RWPE1 (cell line): ENCODE results near the gene ZNF112.
A peak's percentile ranks its signal among the peaks of the same experiment; 100 is the strongest.
"Not testable (repeated sequence)": the region's sequence is repeated elsewhere in the genome, so short reads cannot be mapped to it uniquely, and the experiment has no call there.

Experiments
- CTCF ChIA-PET: fragments of 350-600 bp; sonication (Branson Sonifier 250); formaldehyde crosslinking; extraction: SDS; loops from one replicate; lab custom pipeline; 2021; lab: Yijun Ruan, JAX
- POLR2A ChIA-PET: fragments of 400-600 bp; formaldehyde crosslinking; extraction: SDS; loops from one replicate; lab custom pipeline; 2020; ENCODE audit warnings: antibody characterized with exemption; ENCODE audit not compliant: low non-redundant PET; lab: Yijun Ruan, JAX
- DNase-seq: peaks from one replicate; pipeline ENCODE4 v3.0.0; 2012; ENCODE audit warnings: low spot score
- H3K27ac ChIP-seq: fragments of 450-650 bp; 2 replicates; pipeline ENCODE4 v1.5.1; 2017
- TF ChIP-seq, protein P1 (sequence below): fragments of 450-650 bp; conservative IDR thresholded peaks from 2 replicates; pipeline ENCODE4 v1.5.1; 2017; ENCODE audit warnings: low read depth, mild to moderate bottlenecking

ZNF112 gene

DNA sequence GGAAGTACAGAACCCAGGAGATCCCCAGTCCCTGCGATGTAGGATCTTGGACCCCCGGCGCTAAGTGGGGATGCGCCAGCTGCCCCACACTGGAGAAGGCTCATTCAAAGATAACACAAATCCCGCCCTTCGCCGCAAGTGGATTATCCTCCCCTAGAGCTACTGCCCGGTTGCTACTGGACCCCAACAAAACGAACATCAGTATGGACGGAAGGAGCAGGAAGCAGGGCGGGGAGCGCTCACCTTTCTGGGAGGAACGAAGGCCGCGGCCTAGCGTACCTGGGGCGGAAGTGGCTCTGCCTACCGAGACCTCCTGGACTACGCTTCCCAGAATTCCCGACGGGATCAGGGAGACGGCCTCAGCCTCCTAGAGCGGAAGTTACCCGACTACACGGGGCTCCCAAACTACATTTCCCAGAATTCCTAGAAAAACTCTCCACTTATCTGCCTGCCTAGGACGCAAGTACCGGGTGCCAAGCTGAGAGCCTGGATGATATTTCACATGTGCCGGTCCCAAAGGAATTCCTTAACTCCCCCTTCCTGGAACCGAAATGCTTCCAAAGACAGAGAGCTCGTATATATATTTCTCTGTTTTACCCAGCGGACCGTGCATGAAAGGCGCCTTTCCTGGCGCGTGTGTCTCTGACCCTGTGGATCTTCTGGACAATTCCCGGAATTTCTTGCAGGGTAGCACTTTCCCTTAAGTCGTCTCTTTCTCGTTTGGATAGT, at the start of gene ZNF112:
Gene ZNF112 (minus strand): TSS at position 298 of the 729 bp plus-strand sequence. CDS start 16,141 bp downstream, outside the sequence.
- ChIA-PET CTCF (interaction anchor here (0.7 kb wide), 1 partner anchor 20 kb away, joined by 3 read pairs; no protein-coding TSS in a partner anchor), POLR2A (interaction anchor here (0.6 kb wide), 1 partner anchor 145 kb away, joined by 3 read pairs; no protein-coding TSS in a partner anchor)
- TF ChIP-seq, protein P1, sequence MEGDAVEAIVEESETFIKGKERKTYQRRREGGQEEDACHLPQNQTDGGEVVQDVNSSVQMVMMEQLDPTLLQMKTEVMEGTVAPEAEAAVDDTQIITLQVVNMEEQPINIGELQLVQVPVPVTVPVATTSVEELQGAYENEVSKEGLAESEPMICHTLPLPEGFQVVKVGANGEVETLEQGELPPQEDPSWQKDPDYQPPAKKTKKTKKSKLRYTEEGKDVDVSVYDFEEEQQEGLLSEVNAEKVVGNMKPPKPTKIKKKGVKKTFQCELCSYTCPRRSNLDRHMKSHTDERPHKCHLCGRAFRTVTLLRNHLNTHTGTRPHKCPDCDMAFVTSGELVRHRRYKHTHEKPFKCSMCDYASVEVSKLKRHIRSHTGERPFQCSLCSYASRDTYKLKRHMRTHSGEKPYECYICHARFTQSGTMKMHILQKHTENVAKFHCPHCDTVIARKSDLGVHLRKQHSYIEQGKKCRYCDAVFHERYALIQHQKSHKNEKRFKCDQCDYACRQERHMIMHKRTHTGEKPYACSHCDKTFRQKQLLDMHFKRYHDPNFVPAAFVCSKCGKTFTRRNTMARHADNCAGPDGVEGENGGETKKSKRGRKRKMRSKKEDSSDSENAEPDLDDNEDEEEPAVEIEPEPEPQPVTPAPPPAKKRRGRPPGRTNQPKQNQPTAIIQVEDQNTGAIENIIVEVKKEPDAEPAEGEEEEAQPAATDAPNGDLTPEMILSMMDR = no peak
- DNase-seq = peak; percentile 68
- H3K27ac ChIP-seq = peak within 1 kb of the TSS; percentile 58

DNA sequence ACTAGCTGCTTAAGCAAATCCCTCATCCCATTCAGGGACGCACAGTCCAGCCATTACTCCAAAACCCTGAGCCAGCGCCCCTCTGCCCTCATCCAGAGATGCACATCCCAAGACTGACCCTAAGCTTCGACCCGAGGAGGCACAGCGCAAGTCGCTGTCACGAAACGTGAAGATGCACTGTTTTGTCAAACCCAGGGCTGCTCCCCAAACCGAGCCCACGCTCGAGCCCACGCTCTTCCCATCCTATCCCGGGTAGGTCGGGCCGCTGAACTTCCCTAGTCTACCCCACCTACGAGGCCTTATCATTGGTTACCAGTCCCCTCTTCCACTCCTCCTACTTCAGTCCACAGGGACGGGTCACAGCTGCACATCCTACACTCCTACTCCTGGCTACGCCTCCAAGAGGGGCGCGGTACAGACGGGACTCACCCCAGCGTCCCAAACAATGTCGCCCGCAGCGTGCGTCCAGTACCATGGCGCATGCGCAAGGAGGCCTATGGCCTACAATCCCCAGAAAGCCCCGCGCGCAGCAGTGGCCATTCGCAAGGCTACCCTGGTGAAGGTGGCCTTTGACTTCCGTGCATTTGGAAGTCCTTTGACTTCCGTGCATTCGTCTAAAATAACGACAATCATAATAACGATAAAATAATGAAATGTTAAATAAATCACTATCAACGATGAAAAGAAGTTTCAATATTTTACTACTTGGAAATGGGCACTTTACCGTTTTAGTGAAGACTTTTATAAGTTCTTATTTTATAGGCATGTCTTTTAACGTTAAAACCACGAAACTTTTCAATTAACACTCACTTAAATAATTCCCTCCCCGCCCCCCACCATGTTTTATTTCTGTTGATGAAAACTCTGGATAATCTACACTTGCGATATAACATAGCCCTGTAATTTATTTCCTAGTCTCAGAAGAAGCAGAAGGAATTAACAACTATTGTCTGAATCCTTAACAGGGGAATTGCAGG, 44.9 kb upstream of the ZNF112 start, which contains the start of gene ZNF285:
Gene ZNF285 (minus strand): TSS at position 470 of the 977 bp plus-strand sequence. CDS start 4,395 bp downstream, outside the sequence.
- CTCF ChIA-PET = no interaction called here
- peak; percentile 92 for DNase-seq
- TF ChIP-seq, protein P1 = no peak
- H3K27ac ChIP-seq = peak within 1 kb of the TSS; percentile 53
- POLR2A ChIA-PET = no interaction called here

DNA sequence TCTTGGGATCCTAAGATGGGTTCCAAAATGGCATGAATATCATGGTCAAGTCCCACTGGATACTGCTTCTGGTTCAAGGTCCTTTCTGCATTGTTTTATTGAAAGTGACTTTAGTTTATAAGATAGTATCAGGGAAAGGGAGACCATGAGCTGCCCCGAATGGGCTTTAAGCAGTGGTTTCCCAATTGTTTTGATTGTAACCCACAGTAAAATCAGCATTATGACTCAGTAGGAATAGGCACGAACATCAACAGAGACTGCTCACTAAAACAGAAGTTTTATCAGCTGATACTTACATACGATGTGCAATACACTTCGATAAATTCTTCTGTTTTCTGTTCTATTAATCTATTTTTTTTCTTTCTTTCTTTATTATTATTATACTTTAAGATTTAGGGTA, 32.8 kb upstream of the ZNF112 start:
- CTCF ChIA-PET, H3K27ac ChIP-seq, POLR2A ChIA-PET, DNase-seq: not testable (repeated sequence)

DNA sequence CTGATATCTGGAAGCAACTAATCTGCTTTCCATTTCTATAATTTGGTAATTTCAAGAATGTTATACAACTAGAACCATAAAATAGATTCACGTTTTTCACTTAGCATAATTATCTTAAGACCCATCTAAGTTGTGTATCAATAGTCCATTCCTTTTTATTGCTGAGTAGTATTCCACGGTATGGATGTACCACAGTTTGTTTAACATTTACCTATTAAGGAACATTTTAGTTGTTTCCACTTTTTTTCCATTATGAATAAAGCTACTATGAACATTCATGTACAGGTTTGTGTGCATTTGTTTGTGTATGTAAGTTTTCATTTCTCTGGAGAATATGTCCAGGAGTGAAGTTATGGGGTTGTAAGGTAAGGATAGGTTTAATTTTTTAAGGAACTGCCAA, 18.3 kb upstream of the ZNF112 start:
- TF ChIP-seq, protein P1 = no peak
- DNase-seq = no peak
- POLR2A ChIA-PET = no interaction called here
- CTCF ChIA-PET = no interaction called here
- H3K27ac ChIP-seq = no peak overlapping the region

DNA sequence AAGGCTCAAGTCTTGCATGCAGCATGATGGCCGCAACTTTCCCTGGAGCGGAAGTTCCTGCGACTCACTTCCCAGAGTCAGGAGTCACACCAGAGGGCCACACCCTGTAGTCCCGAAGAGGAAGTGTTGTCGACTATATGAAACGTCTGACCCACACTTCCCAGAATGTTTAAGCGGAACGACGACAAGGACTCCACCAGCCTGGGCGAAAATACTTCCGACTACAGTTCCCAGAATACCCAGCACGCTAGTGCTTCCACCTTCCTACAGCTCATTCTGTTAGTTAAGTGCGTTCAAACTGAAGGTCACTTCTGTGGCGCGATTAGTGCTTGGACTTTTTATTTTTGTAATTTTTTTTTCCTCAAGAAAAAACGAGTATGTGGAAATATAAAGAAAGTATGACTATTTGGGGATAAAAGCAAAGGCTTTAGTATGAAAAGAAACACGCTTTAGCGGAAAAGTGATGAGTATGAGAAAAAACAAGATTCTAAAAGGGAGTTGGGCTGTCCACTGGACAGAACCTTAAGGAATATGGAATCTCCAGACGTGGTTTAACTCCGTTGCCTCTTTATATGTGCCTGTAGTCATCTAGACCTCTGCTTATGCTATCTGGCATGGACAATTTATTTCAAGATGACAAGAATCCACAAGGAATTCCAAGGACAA, 15.5 kb upstream of the ZNF112 start:
- ChIA-PET POLR2A (no interaction called here), CTCF (no interaction called here)
- DNase-seq = no peak
- H3K27ac ChIP-seq = no peak overlapping the region
- TF ChIP-seq, protein P1 = no peak

DNA sequence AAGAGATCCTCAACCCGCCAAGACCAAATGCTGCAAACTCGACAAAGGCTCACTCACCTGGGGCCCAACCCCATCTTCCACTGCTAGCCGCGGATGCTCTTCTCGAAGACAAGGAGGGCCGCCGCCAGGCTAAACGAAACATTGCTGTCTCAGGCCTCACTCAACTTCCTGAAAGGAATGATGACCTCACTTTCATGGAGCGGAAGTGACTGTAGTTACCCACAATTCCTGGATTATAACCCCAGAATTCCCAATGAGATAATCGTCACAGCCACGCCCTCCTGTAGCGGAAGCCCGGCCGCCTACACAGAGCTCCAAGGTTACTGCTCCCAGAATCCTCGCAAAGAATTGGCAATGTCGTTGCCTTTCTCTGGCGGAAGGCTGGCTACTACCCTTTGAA, 10.5 kb upstream of the ZNF112 start:
- no peak overlapping the region for H3K27ac ChIP-seq
- ChIA-PET CTCF (no interaction called here), POLR2A (no interaction called here)
- no peak for DNase-seq
- TF ChIP-seq, protein P1 = no peak
